ENCODE data around the gene USP16.

USP16 gene

DNA sequence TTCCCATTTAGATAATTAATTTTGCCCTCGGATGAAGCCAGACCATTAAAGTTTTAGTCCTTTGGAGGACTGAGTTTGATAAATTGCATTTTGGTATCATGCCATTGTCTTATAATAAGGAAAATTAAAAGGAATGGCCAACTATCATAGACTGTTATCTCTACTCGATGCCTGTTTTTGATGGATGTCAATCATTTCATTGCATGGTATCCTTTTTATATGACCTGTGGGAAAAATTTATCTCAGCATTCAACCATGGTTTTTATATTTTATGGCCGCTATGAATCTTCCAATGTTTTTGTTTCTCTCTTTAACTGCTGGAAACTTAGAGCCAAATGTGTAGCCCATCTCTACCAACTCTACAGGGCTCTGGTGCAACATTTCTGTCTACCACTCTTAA, 58.8 kb downstream of the USP16 start:
- DNase-seq (ENCODE audit: low read depth in 2 of 2): no peak

DNA sequence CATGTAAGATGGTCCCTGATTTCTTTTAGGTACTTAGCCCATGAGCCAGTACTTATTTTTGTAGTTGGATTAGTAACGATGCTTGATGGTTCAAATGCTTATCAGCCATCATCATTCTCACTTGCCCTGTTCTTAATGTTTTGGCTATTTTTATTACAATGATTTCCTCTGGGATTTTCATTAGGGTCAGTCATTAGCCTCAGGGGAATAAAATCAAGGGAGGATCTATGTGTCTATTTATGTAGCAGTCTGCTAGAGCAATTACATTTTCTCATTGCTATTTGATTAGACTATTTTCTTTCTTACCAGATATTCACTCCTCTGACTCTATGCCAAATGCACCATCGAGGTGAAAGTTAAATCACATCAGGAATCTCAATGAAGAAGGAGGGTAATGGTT, 59.9 kb downstream of the USP16 start:
- DNase-seq (ENCODE audit: low read depth in 2 of 2): no peak

DNA sequence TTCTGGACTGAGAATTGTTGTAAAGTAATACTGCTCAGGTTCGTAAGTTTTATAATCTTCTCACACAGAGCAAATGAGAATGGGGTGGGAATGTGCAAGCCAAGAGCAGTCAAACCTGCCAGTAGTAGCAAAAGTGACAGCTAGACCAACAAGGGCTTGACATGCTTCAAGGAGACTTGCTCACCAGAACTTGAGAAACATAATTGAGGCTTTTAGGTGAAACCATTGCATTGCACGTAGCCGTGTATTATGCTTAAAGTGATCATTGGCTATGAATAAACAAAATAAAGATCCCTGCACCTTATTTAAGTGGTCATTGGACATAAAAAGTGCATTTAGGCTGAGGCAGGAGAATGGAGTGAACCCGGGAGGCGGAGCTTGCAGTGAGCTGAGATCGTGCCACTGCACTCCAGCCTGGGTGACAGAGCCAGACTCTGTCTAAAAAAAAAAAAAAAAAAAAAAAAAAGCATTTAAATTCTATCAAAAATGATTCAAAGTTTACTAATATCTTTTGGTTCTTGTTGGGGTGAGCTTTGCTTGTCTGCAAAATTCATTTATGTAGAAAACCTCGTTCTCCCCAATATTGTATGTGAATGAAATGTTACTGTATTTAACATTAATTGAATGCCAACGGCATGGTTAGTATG, 60.8 kb downstream of the USP16 start:
- no peak for DNase-seq (ENCODE audit: low read depth in 2 of 2)

DNA sequence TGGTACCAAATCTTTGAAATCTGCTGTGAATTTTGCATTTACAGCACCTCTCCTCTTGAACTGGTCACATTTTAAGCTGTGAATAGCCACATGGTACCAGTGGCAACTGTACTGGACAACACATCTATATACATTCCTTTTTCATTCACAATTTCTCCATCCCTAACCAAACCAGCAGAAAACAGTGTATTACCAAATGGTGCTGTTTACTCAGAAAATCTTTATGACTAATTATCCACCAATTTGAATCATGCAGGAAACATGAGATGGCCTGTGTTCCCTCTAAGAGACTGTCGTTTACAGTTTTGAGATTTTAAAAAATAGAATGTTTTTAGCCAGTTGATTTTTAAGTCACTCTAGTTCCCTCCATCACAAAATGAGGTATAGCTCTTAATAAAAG, 66.6 kb downstream of the USP16 start:
- DNase-seq (ENCODE audit: low read depth in 2 of 2): no peak

DNA sequence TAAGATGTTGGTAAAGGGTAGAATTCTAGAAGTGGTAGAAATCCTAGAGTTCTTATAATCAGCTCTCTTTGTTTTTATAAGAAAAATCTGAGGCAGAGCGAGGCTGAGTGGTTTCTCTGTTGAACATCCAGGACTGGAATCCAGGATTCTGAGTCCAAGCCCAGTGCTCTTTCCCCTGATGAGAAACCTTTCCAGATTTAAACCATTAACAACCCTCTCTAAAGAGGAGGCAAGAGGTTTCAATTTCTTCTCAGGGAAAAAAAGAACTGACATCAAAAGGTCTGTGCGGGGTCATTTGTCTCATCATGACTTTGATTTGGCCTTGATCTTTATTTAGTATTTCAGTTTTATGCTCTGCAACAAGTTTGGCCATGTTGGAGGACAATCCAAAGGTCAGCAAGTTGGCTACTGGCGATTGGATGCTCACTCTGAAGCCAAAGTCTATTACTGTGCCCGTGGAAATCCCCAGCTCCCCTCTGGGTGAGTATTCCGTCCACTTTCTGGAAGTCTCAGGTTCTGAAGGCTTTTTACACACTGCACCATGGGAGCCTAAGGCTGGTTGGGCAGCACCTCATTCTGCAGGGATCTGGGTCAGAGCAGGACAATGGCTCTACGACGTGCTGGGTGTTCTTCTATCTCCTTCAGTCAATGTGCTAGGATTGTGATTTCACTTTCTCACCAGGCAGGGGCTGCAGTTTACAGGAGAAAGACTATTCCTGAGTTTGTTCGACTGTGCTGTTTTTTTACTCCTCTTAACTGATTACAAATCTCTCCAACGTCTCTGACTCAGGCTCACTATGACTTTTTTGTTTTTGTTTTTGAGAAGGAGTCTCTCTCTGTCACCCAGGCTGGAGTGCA, 67.9 kb downstream of the USP16 start:
- DNase-seq (ENCODE audit: low read depth in 2 of 2): no peak

DNA sequence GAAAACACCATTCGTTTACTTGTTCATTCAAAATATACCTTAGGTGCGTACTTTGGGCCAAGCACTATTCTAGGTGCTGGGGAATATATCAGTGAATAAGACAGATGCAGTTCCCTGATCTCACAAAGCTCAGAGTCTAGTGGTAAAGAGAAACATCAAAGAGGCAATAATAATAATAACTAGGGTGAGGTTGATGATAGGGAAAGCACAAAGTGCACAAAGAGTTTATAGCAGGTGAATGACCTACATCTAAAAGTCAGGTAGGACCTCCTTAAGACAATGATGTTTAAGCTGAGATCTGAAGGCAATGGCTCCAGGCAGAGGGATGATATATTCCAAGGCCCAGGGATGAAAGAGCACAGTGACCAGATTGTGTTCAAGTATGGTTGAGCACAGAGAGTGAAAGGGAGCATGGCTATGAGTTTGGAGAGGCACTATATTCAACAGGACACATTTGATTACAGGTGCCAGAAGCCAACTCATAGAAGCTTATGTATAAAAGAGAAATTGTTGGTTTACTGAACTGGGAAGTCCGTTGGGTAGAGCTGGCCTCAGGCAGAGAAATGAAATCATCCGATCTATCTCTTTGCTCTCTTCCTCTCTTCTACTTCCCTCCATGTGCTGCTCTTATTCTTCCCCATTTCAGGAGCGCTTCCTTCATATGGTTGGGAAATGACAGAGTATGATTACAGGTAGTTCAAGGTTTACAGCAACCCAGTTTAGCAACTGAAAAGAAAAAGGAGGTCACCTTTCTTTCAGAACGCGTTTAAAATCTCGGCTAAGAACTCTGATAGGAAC, 71.9 kb downstream of the USP16 start:
- no peak for DNase-seq (ENCODE audit: low read depth in 2 of 2)

DNA sequence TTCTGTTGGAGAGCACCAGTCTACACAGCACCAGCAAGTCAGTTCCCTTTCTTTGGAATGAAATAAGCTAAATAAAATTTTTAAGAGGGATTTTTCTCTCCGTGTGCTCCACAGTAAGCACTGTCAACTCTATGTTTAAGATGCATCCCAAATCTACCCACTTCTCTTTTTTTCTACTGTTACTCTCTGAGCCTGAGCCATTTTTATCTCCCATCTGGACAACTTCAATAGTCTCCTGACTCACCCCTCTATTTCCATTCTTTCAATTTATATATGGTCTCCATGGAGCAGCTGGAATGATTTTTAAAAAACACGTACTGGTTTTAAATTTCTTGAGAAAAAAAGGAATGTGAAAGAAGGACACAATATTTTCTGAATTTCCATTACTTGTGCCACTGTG, 73.7 kb downstream of the USP16 start:
- DNase-seq (ENCODE audit: low read depth in 2 of 2): no peak

DNA sequence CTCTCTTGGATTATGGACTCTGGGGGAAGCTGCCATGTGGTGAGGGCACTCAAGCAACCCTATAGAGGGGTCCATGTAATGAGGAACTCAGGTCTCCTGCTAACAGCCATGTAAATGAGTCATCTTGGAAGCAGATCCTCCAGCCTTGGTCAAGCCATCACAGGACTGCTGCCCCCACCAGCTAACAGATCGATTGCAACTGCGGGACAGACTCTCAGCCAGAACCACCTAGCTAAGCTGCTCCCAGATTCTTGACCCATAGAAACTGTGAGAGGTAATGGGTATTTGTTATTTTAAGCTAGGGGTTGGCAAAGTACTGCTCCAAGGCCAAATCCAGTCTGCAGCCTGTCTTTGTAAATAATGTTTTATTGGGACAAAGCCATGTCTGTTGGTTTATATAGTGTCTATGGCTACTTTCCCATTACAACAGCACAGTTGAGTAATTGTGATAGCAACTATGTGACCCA, 78.4 kb downstream of the USP16 start:
- no peak for DNase-seq (ENCODE audit: low read depth in 2 of 2)
